HG03378 (cell line): ENCODE data around the gene FGF8.

Experiments used
- ATAC-seq: cut with Tn5 transposase; IDR thresholded peaks from one replicate; pipeline ENCODE4 v1.9.1; 2021; ENCODE audit warnings: mild to moderate bottlenecking, moderate library complexity; ENCODE audit not compliant: unreplicated experiment

Gene FGF8

DNA sequence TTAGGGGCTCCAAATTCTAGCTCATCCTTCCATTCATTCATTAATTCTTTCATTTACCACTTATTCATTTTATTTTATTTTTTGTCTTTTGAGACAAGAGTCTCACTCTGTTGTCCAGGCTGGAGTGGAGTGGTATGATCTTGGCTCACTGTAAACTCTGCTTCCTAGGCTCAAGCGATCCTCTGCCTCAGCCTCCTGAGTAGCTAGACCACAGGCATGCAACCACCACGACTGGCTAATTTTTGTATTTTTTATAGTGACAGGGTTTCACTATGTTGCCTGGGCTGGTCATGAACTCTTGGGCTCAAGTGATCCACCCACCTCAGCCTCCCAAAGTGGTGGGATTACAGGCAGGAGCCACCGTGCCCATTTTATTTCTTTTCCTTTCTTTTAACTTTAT, 31.6 kb downstream of the FGF8 start:
- no peak for ATAC-seq

DNA sequence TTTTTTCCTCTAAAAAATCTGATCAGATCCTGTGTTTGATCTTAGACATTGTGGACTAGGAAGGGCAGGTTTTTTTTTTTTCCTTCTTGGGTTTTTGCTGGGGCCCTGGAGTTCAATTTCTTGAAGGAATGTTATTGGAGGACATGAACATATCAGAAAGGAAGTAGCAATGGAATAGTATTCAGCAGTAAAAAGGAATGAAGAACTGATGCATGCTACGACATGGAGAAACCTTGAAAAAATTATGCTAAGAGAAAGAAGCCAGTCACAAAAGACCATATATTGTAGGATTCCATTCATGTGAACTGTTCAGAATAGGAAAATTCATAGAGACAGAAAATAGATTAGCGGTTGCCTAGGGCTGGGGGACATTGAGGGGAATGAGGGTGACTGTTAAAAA, 34.0 kb downstream of the FGF8 start:
- ATAC-seq: no peak

DNA sequence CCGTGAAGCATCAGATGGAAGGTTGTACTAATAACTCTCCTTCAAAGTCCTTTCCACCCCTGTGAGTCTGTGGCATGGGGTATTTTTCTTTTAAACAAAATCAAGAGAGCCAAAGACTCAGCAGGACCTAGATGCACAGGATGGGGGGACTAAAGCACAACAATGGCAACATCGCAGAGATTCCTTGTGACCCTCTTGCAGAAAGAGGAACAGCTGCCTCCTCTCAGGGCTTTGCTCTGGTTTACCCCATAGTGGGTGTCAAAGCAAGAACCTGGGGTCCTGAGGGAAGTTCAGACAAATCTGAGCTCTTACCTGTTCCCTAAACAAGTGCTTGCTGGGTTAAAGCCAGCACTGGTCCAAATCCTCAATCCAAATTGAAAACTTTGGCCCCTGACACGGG, 39.2 kb downstream of the FGF8 start:
- no peak for ATAC-seq

DNA sequence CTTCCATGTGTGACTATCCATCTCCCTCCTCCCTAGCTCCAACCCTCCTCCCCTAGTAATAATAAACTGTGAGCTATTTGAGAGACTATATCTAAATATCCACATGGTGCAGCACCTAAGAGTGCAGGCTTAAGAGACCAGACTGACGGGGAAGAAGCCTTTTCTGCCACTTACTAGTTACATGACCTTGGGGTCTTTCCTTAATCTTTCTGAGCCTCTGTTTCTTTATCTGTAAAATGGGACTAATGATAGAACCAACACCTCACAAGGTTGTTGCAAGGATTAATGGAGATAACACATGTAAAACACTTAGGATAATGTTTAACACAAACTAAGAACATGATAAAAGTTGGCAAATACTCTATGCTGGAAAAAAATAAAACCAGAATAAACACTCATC, 43.8 kb downstream of the FGF8 start:
- ATAC-seq: no peak

DNA sequence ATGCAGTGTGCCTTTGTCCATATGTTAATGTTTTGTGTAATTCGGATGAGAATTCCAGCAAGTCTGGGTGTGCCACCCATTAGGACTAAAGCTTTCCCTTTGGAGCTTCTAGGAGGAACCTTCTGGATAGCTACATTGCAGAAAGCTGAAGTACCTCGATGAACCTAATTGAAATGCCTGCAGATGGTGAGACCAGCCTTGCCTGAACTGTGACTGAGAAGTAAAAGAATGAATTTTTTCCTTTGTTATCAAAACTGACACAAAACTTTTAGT, 49.9 kb downstream of the FGF8 start:
- no peak for ATAC-seq

DNA sequence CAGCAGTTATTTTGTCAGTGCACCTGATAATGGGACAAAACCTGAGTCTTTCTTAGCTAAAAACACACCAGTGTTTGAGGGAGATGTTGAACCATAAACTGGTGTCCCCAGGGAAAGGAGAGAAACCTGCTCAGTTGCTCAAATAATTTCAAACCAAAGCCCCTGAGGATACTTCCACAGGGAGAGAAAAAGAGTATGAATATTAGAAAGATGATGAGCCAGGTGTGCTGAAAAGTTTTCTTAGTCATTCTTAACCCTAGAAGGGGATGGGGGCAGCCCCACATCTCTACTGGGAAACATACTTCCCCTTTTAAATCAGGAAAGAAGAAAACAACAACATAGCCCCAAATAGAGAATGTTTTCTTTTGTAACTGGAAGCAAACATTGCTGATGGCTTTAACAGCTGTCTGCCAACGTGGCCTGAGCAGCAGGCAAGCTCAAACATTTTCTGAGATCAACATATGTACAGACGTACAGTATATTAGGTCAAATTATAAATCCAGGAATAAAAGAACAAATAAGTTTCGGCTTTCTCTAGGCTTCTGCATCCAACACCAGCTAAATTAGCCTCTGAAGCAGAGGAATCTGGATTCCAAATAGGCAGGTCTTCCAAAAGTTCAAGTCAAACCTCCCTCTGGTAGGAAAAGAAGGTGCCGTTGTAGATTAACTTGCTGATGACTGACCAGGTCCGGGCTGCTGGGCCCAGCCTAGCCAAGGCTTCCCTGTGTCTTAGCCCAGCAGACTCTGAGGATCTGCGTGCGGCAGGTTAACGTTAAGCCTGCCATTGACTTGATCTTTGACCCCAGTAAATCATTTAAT, 50.4 kb downstream of the FGF8 start:
- ATAC-seq: no peak

DNA sequence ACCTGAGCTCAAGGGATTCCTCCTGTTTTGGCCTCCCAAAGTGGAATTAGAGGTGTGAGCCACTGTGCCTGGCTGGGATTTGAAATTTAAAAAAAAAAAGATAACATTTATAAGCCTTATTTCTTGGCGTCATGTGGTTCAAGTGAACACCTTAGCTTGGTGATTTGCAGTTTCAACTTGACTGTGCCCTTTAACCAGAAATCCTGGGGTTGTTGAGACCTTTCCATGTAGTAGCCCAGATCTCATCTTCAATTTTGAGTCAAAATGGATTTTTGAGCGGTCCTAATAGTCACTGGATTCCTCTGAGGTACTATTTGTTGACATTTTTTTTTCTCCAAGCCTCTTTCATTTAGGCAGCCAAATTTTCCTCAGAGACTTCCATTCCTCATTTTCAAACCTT, 51.5 kb downstream of the FGF8 start:
- ATAC-seq: no peak

DNA sequence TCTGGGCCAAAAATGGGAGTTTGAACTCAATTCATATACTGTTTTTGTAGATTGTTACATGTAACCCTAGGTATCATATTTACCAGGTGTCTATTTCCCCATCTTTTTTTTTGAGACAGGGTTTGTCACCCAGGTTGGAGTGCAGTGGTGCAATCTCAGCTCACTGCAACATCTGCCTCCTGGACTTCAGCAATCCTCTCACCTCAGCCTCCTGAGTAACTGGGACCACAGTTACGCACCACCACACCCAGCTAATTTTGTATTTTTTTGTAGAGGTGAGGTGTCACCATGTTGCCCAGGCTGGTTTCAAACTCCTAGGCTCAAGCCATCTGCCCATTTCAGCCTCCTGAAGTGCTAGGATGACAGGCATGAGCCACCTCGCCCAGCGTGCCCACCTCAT, 52.7 kb downstream of the FGF8 start:
- no peak for ATAC-seq

DNA sequence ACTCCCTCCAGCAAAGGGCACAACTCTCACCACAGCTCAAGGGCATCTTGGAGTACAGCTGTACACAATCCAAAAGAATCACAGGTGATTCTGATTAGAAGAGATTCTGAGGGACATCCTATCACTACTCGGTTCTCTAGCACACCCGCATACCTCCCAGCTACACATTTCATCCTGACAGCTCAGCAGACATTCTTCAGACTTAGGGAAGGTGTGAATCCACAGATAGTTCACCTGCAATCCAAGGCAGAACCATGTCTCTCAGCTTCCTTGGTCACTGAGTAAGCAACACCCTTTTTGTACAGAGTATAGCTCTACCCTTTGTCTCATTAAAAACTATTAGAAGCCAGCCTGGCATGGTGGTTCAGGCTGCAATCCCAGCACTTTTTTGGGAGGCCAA, 54.1 kb downstream of the FGF8 start:
- ATAC-seq: no peak

DNA sequence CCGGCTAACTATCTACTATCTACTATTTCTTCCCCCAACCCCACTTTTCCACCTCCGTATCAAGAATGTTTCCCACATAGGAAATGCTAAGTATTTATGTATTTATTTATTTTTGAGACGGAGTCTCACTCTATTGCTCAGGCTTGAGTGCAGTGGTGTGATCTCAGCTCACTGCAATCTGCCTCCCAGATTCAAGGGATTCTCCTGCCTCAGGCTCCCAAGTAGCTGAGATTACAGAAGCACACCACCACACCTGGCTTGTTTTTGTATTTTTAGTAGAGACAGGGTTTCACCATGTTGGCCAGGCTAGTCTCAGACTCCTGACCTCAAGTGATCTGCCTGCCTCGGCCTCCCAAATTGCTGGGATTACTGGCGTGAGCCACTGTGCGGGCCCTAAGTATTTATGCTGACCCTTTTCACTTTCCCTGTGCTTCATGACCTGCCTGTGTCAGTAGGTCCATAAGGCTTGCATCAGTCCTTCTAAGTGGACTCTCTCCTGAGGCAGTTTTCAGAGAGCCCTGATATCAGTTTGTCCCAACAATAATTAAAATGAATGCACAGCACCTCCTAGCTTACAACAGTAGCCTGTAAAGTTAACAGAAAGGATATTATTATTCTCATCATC, 55.2 kb downstream of the FGF8 start:
- no peak for ATAC-seq
